Fibroblast of lung (primary cell): ENCODE data around the gene NECTIN3. TPM values are rescaled to one million over a fixed set of nuclear protein-coding genes. Genes with fewer than 3 reads are reported as not detected.

Experiments
- DNase-seq, 2 donors: peaks; one replicate each; pipeline versions ENCODE4 v3.0.0 to v3.0.0-alpha.2; 2010; ENCODE audit warnings: low read depth in 2 of 2
- H2AFZ ChIP-seq: 2 replicates; pipeline ENCODE4 v1.5.1; 2012; ENCODE audit warnings: low read length, control low read depth, inconsistent platforms
- H3K27ac ChIP-seq: 2 replicates; pipeline ENCODE4 v1.5.1; 2011; ENCODE audit warnings: low read length, control low read depth; ENCODE audit not compliant: insufficient read depth
- H3K27me3 ChIP-seq: 2 replicates; pipeline ENCODE4 v1.5.1; 2011; ENCODE audit warnings: mild to moderate bottlenecking, low read length; ENCODE audit not compliant: control insufficient read depth, insufficient read depth
- H3K36me3 ChIP-seq: 2 replicates; pipeline ENCODE4 v1.5.1; 2011; ENCODE audit warnings: low read length; ENCODE audit not compliant: control insufficient read depth, insufficient read depth
- H3K4me1 ChIP-seq: 2 replicates; pipeline ENCODE4 v1.5.1; 2011; ENCODE audit warnings: low read length; ENCODE audit not compliant: control insufficient read depth, insufficient read depth; ENCODE audit errors: extremely low read depth
- H3K4me2 ChIP-seq: 2 replicates; pipeline ENCODE4 v1.5.1; 2011; ENCODE audit warnings: low read length, control low read depth; ENCODE audit not compliant: insufficient read depth; ENCODE audit errors: extremely low read depth
- H3K4me3 ChIP-seq, 4 experiments: fragments of 200-600 bp in 1 of 4; sonication (generic) in 1 of 4; replicated peaks in 1 of 4; 2 replicates each; pipeline ENCODE4 v1.5.1; 2011 to 2016; ENCODE audit warnings: low read length in 4 of 4, low read depth in 3 of 4, mild to moderate bottlenecking in 3 of 4, control low read depth in 2 of 4, inconsistent platforms in 1 of 4, mixed read lengths in 1 of 4; ENCODE audit not compliant: insufficient read depth in 1 of 4; ENCODE audit errors: control extremely low read depth in 1 of 4
- H3K79me2 ChIP-seq: 2 replicates; pipeline ENCODE4 v1.5.1; 2012; ENCODE audit warnings: mild to moderate bottlenecking, low read length, inconsistent platforms; ENCODE audit not compliant: control insufficient read depth, insufficient read depth
- H3K9ac ChIP-seq: 2 replicates; pipeline ENCODE4 v1.5.1; 2011; ENCODE audit warnings: mild to moderate bottlenecking, low read length, control low read depth; ENCODE audit not compliant: insufficient read depth
- H3K9me3 ChIP-seq: 2 replicates; pipeline ENCODE4 v1.5.1; 2012; ENCODE audit warnings: low read depth, low read length; ENCODE audit not compliant: control insufficient read depth, insufficient read depth
- H4K20me1 ChIP-seq: 2 replicates; pipeline ENCODE4 v1.5.1; 2011; ENCODE audit warnings: low read length; ENCODE audit not compliant: control insufficient read depth, insufficient read depth; ENCODE audit errors: extremely low read depth
- CTCF ChIP-seq, 2 donors: IDR thresholded peaks in 1 of 2; conservative IDR thresholded peaks in 1 of 2; 1 replicate in 1 of 2; 2 replicates in 1 of 2; pipeline ENCODE4 v1.5.1; 2011 to 2012; ENCODE audit warnings: low read length in 2 of 2, control low read depth in 1 of 2, inconsistent platforms in 1 of 2, low read depth in 1 of 2, mild to moderate bottlenecking in 1 of 2
- EZH2 ChIP-seq: IDR thresholded peaks from 2 replicates; pipeline ENCODE4 v1.5.1; 2012; ENCODE audit warnings: low read length, control low read depth, mild to moderate bottlenecking; ENCODE audit errors: missing control alignments
- polyA plus RNA-seq, 2 donors: library from polyadenylated mRNA; depleted of rRNA in 1 of 2; stranded (reverse) in 1 of 2; unstranded in 1 of 2; fragments of >200 nt; gene quantifications; 2 replicates each; pipeline ENCODE4 v1.2.1, GENCODE V29; 2011 to 2012; ENCODE audit warnings: missing spikeins in 1 of 2
- total RNA-seq: library from RNA; depleted of rRNA; stranded (reverse); fragments of >200 nt; gene quantifications from 2 replicates; pipeline ENCODE4 v1.2.1, GENCODE V29; 2014

Gene NECTIN3
- total and polyA plus RNA-seq, 2 donors (not counting 1 experiment from before 2014, with no cell fraction given), result 46.9 to 58.1 TPM

- no peak overlapping the region for H3K9ac ChIP-seq
- H3K79me2 ChIP-seq, result no peaks in the 10 kb centered on the region
- TF ChIP-seq EZH2, result no peak
- TF ChIP-seq CTCF (conservative IDR thresholded peaks at IDR 0.05 in 1 of 2, IDR thresholded peaks at IDR 0.05 in 1 of 2; ENCODE audit: low read depth in 1 of 2, low read length in 2 of 2), result no peak
- H3K4me3 ChIP-seq, result no peak overlapping the region
- DNase-seq, result no peak
- H3K27me3 ChIP-seq, result no peaks in the 10 kb centered on the region
- H4K20me1 ChIP-seq, result no peaks in the 10 kb centered on the region
- H3K4me1 ChIP-seq, result no peaks in the 10 kb centered on the region
- no peak overlapping the region for H3K27ac ChIP-seq
- no peak overlapping the region for H2AFZ ChIP-seq
- no peaks in the 10 kb centered on the region for H3K36me3 ChIP-seq
- no peak overlapping the region for H3K4me2 ChIP-seq
- H3K9me3 ChIP-seq, result no peaks in the 10 kb centered on the region
Observed at GRCh38 chr3:111164621-111165020, 93.0 kb downstream of the NECTIN3 start.

GRCh38 chr3:111165411-111165810 is 93.8 kb downstream of the NECTIN3 start:
- Histone ChIP-seq H3K4me2 (no peak overlapping the region), H3K36me3 (no peaks in the 10 kb centered on the region), H3K79me2 (no peaks in the 10 kb centered on the region), H3K4me1 (no peaks in the 10 kb centered on the region), H3K27ac (no peak overlapping the region), H3K9ac (no peak overlapping the region), H4K20me1 (no peaks in the 10 kb centered on the region), H2AFZ (no peak overlapping the region), H3K27me3 (no peaks in the 10 kb centered on the region), H3K9me3 (no peaks in the 10 kb centered on the region), H3K4me3 (no peak overlapping the region)
- no peak for DNase-seq
- TF ChIP-seq EZH2 (no peak), CTCF (conservative IDR thresholded peaks at IDR 0.05 in 1 of 2, IDR thresholded peaks at IDR 0.05 in 1 of 2; ENCODE audit: low read depth in 1 of 2, low read length in 2 of 2) (no peak)

GRCh38 chr3:111173328-111173900 is 101.8 kb downstream of the NECTIN3 start:
- peak in 1 of 2 donors; percentile 57 for DNase-seq
- Histone ChIP-seq H3K9ac (no peak overlapping the region), H3K79me2 (no peaks in the 10 kb centered on the region), H4K20me1 (no peaks in the 10 kb centered on the region), H2AFZ (no peak overlapping the region), H3K4me1 (no peaks in the 10 kb centered on the region), H3K36me3 (peaks cover 2% of the 10 kb centered on the region), H3K27ac (no peak overlapping the region), H3K4me3 (no peak overlapping the region), H3K27me3 (no peaks in the 10 kb centered on the region), H3K9me3 (no peaks in the 10 kb centered on the region), H3K4me2 (no peak overlapping the region)
- TF ChIP-seq EZH2, result no peak
- no peak for TF ChIP-seq CTCF (conservative IDR thresholded peaks at IDR 0.05 in 1 of 2, IDR thresholded peaks at IDR 0.05 in 1 of 2; ENCODE audit: low read depth in 1 of 2, low read length in 2 of 2)
